Stimulated activated CD8-positive, alpha-beta memory T cell treated with anti-CD3 and anti-CD28 coated beads, Interleukin-2, amount 100 ng/mL, for 48 hours (primary cell): ENCODE measurements around the gene SLC25A27.

Experiments
- DNase-seq, 2 donors: peaks; one replicate each; pipeline ENCODE4 v3.0.0-alpha.2; 2020; ENCODE audit warnings: low read depth in 2 of 2

The SLC25A27 gene

GRCh38 chr6:46715141-46715540 lies 62.4 kb downstream of the SLC25A27 start:
- DNase-seq = no peak

DNA sequence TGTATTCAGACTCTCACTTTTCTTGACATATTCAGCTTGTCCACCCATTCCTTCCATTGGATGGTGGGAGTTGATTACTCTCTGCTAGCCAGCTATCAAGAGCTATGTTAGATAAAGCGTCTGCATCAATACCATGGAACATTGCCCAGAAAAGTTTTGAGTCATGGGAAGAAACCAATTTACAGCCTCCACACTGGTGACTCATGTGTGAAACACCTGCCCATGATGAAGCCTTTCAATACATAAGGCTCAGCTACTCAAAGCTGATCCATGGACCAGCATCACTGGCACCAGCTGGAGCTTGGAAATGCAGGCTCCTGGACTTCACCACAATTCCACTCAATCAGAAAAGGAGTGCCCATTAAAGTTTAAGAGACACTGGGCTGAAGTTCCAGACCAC lies 66.3 kb downstream of the SLC25A27 start:
- no peak for DNase-seq

GRCh38 chr6:46720401-46720800 lies 67.6 kb downstream of the SLC25A27 start:
- no peak for DNase-seq
